22Rv1 (cell line): ENCODE data around the gene GOLT1B.
"Not testable (repeated sequence)": the region's sequence is repeated elsewhere in the genome, so short reads cannot be mapped to it uniquely, and the experiment has no call there.

Experiments used
- H3K27ac ChIP-seq: fragments of 450-650 bp; 2 replicates; pipeline ENCODE4 v1.5.1; 2017
- ZFX ChIP-seq: fragments of 450-650 bp; IDR thresholded peaks from 2 replicates; pipeline ENCODE4 v1.6.1; 2017; ENCODE audit warnings: antibody characterized with exemption, borderline replicate concordance
- TF ChIP-seq, protein P1 (sequence below): fragments of 450-650 bp; IDR thresholded peaks from 2 replicates; pipeline ENCODE4 v1.5.1; 2017; ENCODE audit warnings: mild to moderate bottlenecking

The GOLT1B gene, protein sequence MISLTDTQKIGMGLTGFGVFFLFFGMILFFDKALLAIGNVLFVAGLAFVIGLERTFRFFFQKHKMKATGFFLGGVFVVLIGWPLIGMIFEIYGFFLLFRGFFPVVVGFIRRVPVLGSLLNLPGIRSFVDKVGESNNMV

DNA sequence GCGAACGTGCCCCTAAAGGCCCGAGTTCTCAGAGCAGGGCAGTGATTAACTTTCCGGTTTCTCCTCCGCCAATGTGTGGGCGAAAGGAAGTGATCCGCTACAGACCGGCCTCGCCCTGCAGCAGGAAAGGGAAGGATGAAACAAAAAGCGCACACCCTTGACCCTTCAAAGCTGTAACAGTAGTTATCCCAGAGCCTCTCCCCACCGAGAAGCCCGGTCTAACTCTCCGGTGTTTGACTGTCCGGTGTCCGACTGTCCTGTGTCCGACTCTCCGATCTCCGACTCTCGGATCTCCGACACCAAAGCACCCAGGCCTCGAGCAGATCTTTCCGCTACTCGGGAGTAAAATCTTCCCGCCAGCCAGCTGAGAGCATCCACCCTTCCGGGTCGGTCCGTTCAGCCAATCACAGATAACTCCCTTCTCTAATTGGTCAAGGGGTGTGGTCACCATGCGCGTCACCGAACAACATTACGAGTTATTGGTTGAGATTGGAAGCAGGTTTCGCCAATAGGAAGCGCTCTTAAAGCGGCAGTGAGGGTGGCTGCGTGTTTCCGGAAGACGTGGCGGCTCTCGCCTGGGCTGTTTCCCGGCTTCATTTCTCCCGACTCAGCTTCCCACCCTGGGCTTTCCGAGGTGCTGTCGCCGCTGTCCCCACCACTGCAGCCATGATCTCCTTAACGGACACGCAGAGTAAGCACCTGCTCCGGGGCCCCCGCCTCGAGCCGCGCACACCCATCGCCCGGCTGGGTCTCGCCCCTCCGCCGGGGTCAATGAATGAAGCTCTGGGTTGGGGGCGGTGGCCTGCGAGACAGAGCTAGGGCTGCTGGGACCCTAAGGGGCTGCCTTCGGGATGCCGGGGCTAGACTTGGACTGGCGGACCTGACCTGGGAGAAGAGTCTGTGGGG is at the start of gene GOLT1B, which contains the start of gene RECQL:
TSS of gene GOLT1B (plus strand) at position 532 of the 906 bp plus-strand sequence. CDS start at position 667, 135 bp downstream.
TSS of gene RECQL (minus strand) at position 378 of the 906 bp plus-strand sequence. CDS start 2,065 bp downstream, outside the sequence.
- TF ChIP-seq ZFX: no peak
- TF ChIP-seq, protein P1, sequence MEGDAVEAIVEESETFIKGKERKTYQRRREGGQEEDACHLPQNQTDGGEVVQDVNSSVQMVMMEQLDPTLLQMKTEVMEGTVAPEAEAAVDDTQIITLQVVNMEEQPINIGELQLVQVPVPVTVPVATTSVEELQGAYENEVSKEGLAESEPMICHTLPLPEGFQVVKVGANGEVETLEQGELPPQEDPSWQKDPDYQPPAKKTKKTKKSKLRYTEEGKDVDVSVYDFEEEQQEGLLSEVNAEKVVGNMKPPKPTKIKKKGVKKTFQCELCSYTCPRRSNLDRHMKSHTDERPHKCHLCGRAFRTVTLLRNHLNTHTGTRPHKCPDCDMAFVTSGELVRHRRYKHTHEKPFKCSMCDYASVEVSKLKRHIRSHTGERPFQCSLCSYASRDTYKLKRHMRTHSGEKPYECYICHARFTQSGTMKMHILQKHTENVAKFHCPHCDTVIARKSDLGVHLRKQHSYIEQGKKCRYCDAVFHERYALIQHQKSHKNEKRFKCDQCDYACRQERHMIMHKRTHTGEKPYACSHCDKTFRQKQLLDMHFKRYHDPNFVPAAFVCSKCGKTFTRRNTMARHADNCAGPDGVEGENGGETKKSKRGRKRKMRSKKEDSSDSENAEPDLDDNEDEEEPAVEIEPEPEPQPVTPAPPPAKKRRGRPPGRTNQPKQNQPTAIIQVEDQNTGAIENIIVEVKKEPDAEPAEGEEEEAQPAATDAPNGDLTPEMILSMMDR: no peak
- H3K27ac ChIP-seq: peak within 1 kb of the TSS; percentile 64

DNA sequence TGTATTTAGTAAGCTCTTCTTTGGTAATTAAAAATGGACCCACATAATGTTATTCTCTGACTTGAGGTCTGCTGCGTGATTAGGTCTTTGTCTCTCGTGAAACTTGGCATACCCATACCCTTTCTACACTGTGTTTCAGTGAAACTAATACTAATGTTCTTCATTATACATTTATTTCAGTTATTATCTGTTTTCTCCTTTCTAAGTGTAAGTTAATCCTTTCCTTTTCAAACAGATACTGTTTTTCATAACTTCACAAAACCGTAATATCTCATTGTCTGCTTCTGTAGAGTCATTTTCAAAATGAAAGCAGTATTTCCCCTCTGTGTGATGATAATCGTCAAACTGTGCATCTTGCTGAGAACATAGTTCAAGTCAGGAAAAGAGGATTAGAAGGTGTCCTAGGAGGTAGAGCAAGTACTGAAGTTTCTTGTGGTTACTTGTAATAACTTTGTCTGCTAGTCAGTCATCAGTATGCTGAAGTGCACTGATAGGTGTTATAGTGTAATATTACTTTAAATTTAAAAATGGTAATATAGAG is 48.2 kb upstream of the GOLT1B start:
- TF ChIP-seq, protein P1: no peak
- no peak for TF ChIP-seq ZFX

DNA sequence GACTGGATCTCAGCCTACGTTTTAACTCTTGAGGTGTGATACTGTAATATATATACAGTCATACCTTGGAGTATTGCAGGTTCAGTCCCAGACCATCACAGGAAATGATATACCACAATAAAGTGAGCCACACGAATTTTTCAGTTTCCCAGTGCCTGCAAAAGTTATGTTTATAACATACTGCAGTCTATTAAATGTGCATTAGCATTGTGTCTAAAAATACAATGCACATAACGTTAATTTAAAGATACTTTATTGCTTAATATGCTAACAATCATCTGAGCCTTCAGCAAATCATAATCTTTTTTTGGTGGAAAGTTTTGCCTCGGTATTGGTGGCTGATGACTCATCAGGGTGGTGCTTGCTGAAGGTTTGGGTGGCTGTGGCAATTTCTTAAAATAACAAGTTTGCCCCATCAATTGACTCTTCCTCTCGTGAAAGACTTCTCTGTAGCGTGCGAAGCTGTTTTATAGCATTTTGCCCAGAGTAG is 45.3 kb upstream of the GOLT1B start:
- no peak for TF ChIP-seq ZFX
- TF ChIP-seq, protein P1: no peak
- H3K27ac ChIP-seq: no peak overlapping the region

More for the DNA sequence above, 48.2 kb upstream of the GOLT1B start:
- no peak overlapping the region for H3K27ac ChIP-seq

DNA sequence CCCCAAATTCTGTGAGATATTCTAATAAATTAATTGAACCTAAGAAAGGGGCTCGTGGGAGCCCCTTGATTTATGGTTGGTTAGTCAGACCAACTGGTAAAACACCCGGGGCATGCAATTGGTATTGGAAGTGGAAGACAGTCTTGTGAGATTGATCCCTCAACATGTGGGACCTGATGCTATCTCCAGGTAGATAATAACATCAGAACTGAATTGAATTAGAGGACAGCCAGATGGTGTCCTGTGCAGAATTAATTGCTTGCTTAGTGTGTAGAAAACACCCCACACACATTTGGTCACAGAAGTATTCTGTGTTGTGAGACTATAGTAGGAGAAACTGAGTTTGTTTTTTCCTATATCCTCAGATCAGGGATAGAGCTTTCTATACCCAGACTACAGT is 42.1 kb upstream of the GOLT1B start:
- H3K27ac ChIP-seq: no peak overlapping the region
- TF ChIP-seq, protein P1: no peak
- TF ChIP-seq ZFX: no peak

DNA sequence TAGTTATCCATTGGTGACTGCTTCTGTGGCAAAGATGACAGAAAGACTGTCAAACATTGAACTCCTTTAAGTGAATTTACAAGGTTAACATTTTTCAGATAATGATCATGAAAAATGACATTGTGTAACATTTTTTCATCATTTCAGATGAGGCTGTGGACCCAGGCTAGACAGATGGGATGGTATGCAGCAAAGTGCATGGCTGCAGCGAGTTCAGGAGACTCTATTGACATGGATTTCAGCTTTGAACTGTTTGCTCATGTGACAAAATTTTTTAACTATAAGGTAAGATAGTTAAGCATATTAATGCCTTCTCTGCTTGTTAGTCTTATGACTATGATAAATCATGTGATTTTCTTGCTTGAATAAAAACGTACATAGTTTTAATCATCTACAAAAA is 34.3 kb upstream of the GOLT1B start:
- not testable (repeated sequence) for H3K27ac ChIP-seq

DNA sequence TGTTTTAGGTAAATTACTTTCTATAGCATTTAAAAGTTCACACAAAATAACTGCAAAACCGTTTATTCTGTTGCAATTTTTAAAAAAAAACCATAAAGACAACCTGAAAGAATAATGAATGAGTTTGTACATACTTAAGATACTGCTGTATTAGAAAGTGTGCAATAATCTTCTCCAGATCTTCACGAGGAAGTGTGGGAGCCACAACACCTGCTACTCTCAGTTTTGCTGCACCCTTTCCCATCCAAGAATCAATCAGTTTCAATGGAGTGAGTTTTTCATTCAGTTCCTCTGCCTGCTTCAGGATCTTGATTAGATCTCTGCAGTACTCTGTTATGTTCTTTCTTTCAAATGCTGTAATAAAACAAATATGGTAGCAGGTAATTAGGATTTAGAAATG is 30.3 kb upstream of the GOLT1B start:
- TF ChIP-seq ZFX: no peak
- TF ChIP-seq, protein P1: no peak
- no peak overlapping the region for H3K27ac ChIP-seq

DNA sequence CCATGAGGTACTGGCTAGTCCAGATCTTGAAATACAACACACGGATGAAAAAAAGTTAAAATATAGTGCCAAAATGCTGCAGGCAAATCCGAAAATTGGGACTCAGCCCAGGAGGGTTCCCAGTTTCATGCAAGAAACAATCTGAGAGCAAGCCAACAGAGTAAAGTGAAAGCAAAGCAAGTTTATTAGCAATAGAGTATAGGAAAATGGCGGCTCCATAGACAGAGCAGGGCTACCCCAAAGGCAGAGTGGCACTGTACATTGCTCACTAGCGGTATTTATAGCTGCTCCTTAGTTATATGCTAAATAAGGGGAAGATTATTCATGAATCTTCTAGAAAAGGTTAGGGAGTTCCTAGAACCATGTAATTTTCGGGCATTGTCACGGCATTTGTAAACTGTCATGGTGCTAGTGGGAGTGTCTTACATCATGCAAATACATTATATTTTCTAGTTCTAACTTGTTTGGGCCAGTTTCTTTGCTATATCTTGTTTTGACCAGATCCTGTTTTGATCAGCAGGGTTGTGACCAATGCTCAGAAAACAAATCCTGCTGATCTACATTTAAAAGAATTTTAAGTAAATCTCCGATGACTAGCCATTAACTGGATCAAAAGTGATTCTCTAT is 29.3 kb upstream of the GOLT1B start:
- TF ChIP-seq ZFX: no peak
- TF ChIP-seq, protein P1: no peak
- no peak overlapping the region for H3K27ac ChIP-seq
